Astrocyte (in vitro differentiated cells and primary cell): ENCODE measurements around the gene SIGLEC6. TPM values are rescaled to one million over a fixed set of nuclear protein-coding genes. Genes with fewer than 3 reads are reported as not detected.

Source experiments
- DNase-seq: peaks from one replicate; pipeline ENCODE4 v3.0.0-alpha.2; 2010; ENCODE audit warnings: low read depth
- FAIRE-seq: peaks from 2 replicates; lab custom pipeline; 2011; peaks lifted over from hg19 to GRCh38; lab: Jason Lieb, UNC
- H2AFZ ChIP-seq: 2 replicates; pipeline ENCODE4 v1.6.0; 2012; ENCODE audit warnings: low read depth, low read length, inconsistent platforms
- H3K27ac ChIP-seq: 2 replicates; pipeline ENCODE4 v1.5.1; 2011; ENCODE audit warnings: low read depth, low read length, inconsistent platforms
- H3K27me3 ChIP-seq: 2 replicates; pipeline ENCODE4 v1.6.0; 2011; ENCODE audit warnings: low read length, inconsistent platforms; ENCODE audit not compliant: insufficient read depth
- H3K36me3 ChIP-seq: 2 replicates; pipeline ENCODE4 v1.5.1; 2011; ENCODE audit warnings: low read length, inconsistent platforms; ENCODE audit not compliant: insufficient read depth
- H3K4me1 ChIP-seq: 2 replicates; pipeline ENCODE4 v1.5.1; 2011; ENCODE audit warnings: low read length, inconsistent platforms; ENCODE audit not compliant: insufficient read depth
- H3K4me2 ChIP-seq: 2 replicates; pipeline ENCODE4 v1.6.0; 2012; ENCODE audit warnings: low read length, inconsistent platforms
- H3K4me3 ChIP-seq: 2 replicates; pipeline ENCODE4 v1.5.1; 2011; ENCODE audit warnings: low read depth, mild to moderate bottlenecking, low read length, inconsistent platforms; ENCODE audit not compliant: insufficient read depth
- H3K79me2 ChIP-seq: 2 replicates; pipeline ENCODE4 v1.6.0; 2012; ENCODE audit warnings: mild to moderate bottlenecking, low read length, inconsistent platforms; ENCODE audit not compliant: insufficient read depth
- H3K9ac ChIP-seq: 2 replicates; pipeline ENCODE4 v1.6.0; 2012; ENCODE audit warnings: mild to moderate bottlenecking, low read length, inconsistent platforms
- H3K9me3 ChIP-seq: 2 replicates; pipeline ENCODE4 v1.5.1; 2012; ENCODE audit warnings: low read depth, mild to moderate bottlenecking, low read length, inconsistent platforms; ENCODE audit not compliant: insufficient read depth
- H4K20me1 ChIP-seq: 2 replicates; pipeline ENCODE4 v1.6.0; 2012; ENCODE audit warnings: low read length, inconsistent platforms; ENCODE audit not compliant: insufficient read depth
- H3K27ac Mint-ChIP-seq: one replicate; pipeline ENCODE4 v1.8.0; 2021; ENCODE audit warnings: mild to moderate bottlenecking, mixed read lengths; ENCODE audit not compliant: unreplicated experiment
- H3K27me3 Mint-ChIP-seq: one replicate; pipeline ENCODE4 v1.8.0; 2021; ENCODE audit warnings: low read depth, mixed read lengths; ENCODE audit not compliant: unreplicated experiment
- H3K36me3 Mint-ChIP-seq: one replicate; pipeline ENCODE4 v1.8.0; 2021; ENCODE audit warnings: low read depth, mixed read lengths; ENCODE audit not compliant: unreplicated experiment
- H3K4me1 Mint-ChIP-seq: one replicate; pipeline ENCODE4 v1.8.0; 2021; ENCODE audit warnings: low read depth, mixed read lengths; ENCODE audit not compliant: unreplicated experiment
- H3K4me3 Mint-ChIP-seq: one replicate; pipeline ENCODE4 v1.8.0; 2021; ENCODE audit warnings: mild to moderate bottlenecking, moderate library complexity, mixed read lengths; ENCODE audit not compliant: unreplicated experiment
- H3K9me3 Mint-ChIP-seq: one replicate; pipeline ENCODE4 v1.8.0; 2021; ENCODE audit warnings: mild to moderate bottlenecking, mixed read lengths; ENCODE audit not compliant: unreplicated experiment
- CTCF ChIP-seq: IDR thresholded peaks from 2 replicates; pipeline ENCODE4 v1.5.1; 2011; ENCODE audit warnings: low read depth, mild to moderate bottlenecking, inconsistent platforms, low read length, moderate library complexity; ENCODE audit not compliant: insufficient read depth
- EZH2 ChIP-seq: IDR thresholded peaks from 2 replicates; pipeline ENCODE4 v1.6.1; 2012; ENCODE audit warnings: mild to moderate bottlenecking, low read length, inconsistent platforms; ENCODE audit not compliant: insufficient read depth
- total RNA-seq: library from RNA; stranded (reverse); gene quantifications from 2 replicates; pipeline ENCODE4 v1.2.1, GENCODE V29; 2021

The SIGLEC6 gene
- total RNA-seq, 1 donor from 2014 or later: not detected

GRCh38 chr19:51514866-51515481 lies 16.5 kb downstream of the SIGLEC6 start:
- DNase-seq: peak; percentile 6

GRCh38 chr19:51513968-51514367 lies 17.5 kb downstream of the SIGLEC6 start:
- H3K79me2 ChIP-seq: no peaks in the 10 kb centered on the region
- Mint-ChIP-seq H3K27me3 (peaks cover 6% of the 10 kb centered on the region), H3K9me3 (peaks cover 4% of the 10 kb centered on the region), H3K27ac (no peak overlapping the region), H3K4me1 (no peaks in the 10 kb centered on the region), H3K4me3 (no peak overlapping the region), H3K36me3 (no peaks in the 10 kb centered on the region)
- H3K4me3 ChIP-seq: no peak overlapping the region
- no peak overlapping the region for H3K27ac ChIP-seq
- TF ChIP-seq EZH2: no peak
- no peak for TF ChIP-seq CTCF
- no peak overlapping the region for H3K9ac ChIP-seq
- H3K9me3 ChIP-seq: no peaks in the 10 kb centered on the region
- FAIRE-seq: no peak
- no peaks in the 10 kb centered on the region for H3K36me3 ChIP-seq
- no peaks in the 10 kb centered on the region for H3K4me1 ChIP-seq
- H2AFZ ChIP-seq: no peak overlapping the region
- no peaks in the 10 kb centered on the region for H4K20me1 ChIP-seq
- H3K27me3 ChIP-seq: no peaks in the 10 kb centered on the region
- H3K4me2 ChIP-seq: no peak overlapping the region
- DNase-seq: no peak

More at GRCh38 chr19:51514866-51515481, 16.5 kb downstream of the SIGLEC6 start:
- Histone ChIP-seq H3K4me1 (no peaks in the 10 kb centered on the region), H4K20me1 (no peaks in the 10 kb centered on the region), H3K27ac (no peak overlapping the region), H2AFZ (no peak overlapping the region), H3K9ac (no peak overlapping the region), H3K79me2 (no peaks in the 10 kb centered on the region), H3K9me3 (no peaks in the 10 kb centered on the region), H3K4me2 (no peak overlapping the region), H3K27me3 (no peaks in the 10 kb centered on the region), H3K4me3 (no peak overlapping the region), H3K36me3 (no peaks in the 10 kb centered on the region)
- H3K27ac Mint-ChIP-seq: no peak overlapping the region
- H3K4me1 Mint-ChIP-seq: no peaks in the 10 kb centered on the region
- H3K4me3 Mint-ChIP-seq: no peak overlapping the region
- no peak for TF ChIP-seq EZH2
- TF ChIP-seq CTCF: peak; percentile 61
- no peaks in the 10 kb centered on the region for H3K36me3 Mint-ChIP-seq
- peaks cover 6% of the 10 kb centered on the region for H3K27me3 Mint-ChIP-seq
- peaks cover 6% of the 10 kb centered on the region for H3K9me3 Mint-ChIP-seq
- peak; percentile 54 for FAIRE-seq

GRCh38 chr19:51511353-51511752 lies 20.1 kb downstream of the SIGLEC6 start:
- Histone ChIP-seq H4K20me1 (no peaks in the 10 kb centered on the region), H2AFZ (no peak overlapping the region), H3K4me1 (no peaks in the 10 kb centered on the region), H3K4me3 (no peak overlapping the region), H3K4me2 (no peak overlapping the region), H3K27ac (no peak overlapping the region), H3K9ac (no peak overlapping the region), H3K36me3 (no peaks in the 10 kb centered on the region), H3K79me2 (no peaks in the 10 kb centered on the region), H3K27me3 (no peaks in the 10 kb centered on the region), H3K9me3 (no peaks in the 10 kb centered on the region)
- Mint-ChIP-seq H3K4me3 (no peak overlapping the region), H3K27me3 (peaks cover 4% of the 10 kb centered on the region), H3K27ac (no peak overlapping the region), H3K9me3 (no peaks in the 10 kb centered on the region), H3K36me3 (no peaks in the 10 kb centered on the region), H3K4me1 (no peaks in the 10 kb centered on the region)
- DNase-seq: no peak
- FAIRE-seq: no peak
- TF ChIP-seq CTCF (no peak), EZH2 (no peak)
